ENCODE results near the gene AGBL1. TPM values are rescaled to one million over a fixed set of nuclear protein-coding genes. Genes with fewer than 3 reads are reported as not detected.

Gene AGBL1
- total and polyA plus RNA-seq, 2 donors (not counting 3 experiments of a cell fraction or from before 2014, with no cell fraction given): not detected

GRCh38 chr15:86125775-86126174, 46.1 kb downstream of the AGBL1 start:
- H3K9me1 ChIP-seq (replicated peaks; ENCODE audit: control insufficient read depth, extremely low read depth, insufficient read depth, low read length): no peaks in the 10 kb centered on the region
- dilution Hi-C loops (cut with MboI; ENCODE audit: extremely low pct_ligation_motif_present, low sequenced_read_pairs) (no loop called here), intact Hi-C loops (cut with micrococcal nuclease) (loop anchor here (10.0 kb wide), 1 partner anchor 1729 kb away; no protein-coding TSS in a partner anchor)
- H3K9ac ChIP-seq (replicated peaks; ENCODE audit: extremely low read depth, insufficient read depth, low read length): no peak overlapping the region
- H3K4me3 ChIP-seq (replicated peaks in 1 of 3; ENCODE audit: insufficient read depth in 1 of 3, low read depth in 1 of 3, low read length in 3 of 3): no peak overlapping the region
- DNase-seq (ENCODE audit: low read depth, low spot score) (no peak), FAIRE-seq (no peak)
- no peaks in the 10 kb centered on the region for H3K4me1 ChIP-seq (ENCODE audit: control insufficient read depth, extremely low read depth, insufficient read depth, low read length)
- H4K20me1 ChIP-seq (replicated peaks; ENCODE audit: control insufficient read depth, extremely low read depth, insufficient read depth, low read length): no peaks in the 10 kb centered on the region
- TF ChIP-seq EZH2 (IDR thresholded peaks at IDR 0.05; ENCODE audit: borderline replicate concordance, low read depth, low read length, severe bottlenecking) (no peak), GATA2 (IDR thresholded peaks at IDR 0.05; ENCODE audit: insufficient read depth, insufficient read length, low read depth, low read length) (no peak), MAX (IDR thresholded peaks at IDR 0.05; ENCODE audit: insufficient read depth, insufficient read length) (no peak), POLR2A (IDR thresholded peaks at IDR 0.05; ENCODE audit: low read depth, low read length) (no peak), POLR2AphosphoS5 (IDR thresholded peaks at IDR 0.05; ENCODE audit: insufficient read depth, low read depth, low read length) (no peak), FOS (IDR thresholded peaks at IDR 0.05; ENCODE audit: borderline replicate concordance, insufficient read depth, low read length) (no peak), CTCF (IDR thresholded peaks at IDR 0.05; ENCODE audit: extremely low read depth in 1 of 2, insufficient read depth in 1 of 2, low read depth in 1 of 2, low read length in 2 of 2) (no peak), MYC (IDR thresholded peaks at IDR 0.05; ENCODE audit: low read depth, low read length) (no peak), JUN (IDR thresholded peaks at IDR 0.05; ENCODE audit: borderline replicate concordance, insufficient read depth, insufficient read length, low read depth) (no peak)
- H3K27ac ChIP-seq (ENCODE audit: insufficient read depth, low read depth, low read length): no peak overlapping the region
- H3K9me3 ChIP-seq (replicated peaks; ENCODE audit: control insufficient read depth, insufficient read depth, low read length): peaks cover under 1% of the 10 kb centered on the region
- CTCF ChIA-PET: no interaction called here
- no peaks in the 10 kb centered on the region for H3K36me3 ChIP-seq (ENCODE audit: control insufficient read depth in 2 of 2, extremely low read depth in 1 of 2, insufficient read depth in 2 of 2, low read length in 2 of 2)
- H2AFZ ChIP-seq (ENCODE audit: low read depth, low read length): no peak overlapping the region
- BruUV-seq (replicated peaks): no TSS peak
- no peaks in the 10 kb centered on the region for H3K27me3 ChIP-seq (ENCODE audit: control insufficient read depth in 2 of 2, insufficient read depth in 2 of 2, low read length in 2 of 2)
- no peak overlapping the region for H3K4me2 ChIP-seq (ENCODE audit: insufficient read depth, low read length)
- POLR2A ChIA-PET: no interaction called here
- no peaks in the 10 kb centered on the region for H3K79me2 ChIP-seq (ENCODE audit: control insufficient read depth, insufficient read depth, low read length)

Measured in endothelial cell of umbilical vein (primary cell).